Stimulated activated CD4-positive, alpha-beta T cell treated with anti-CD3 and anti-CD28 coated beads, Interleukin-15, amount 100 ng/mL, for 24 hours (primary cell): ENCODE measurements around the gene KRT8.
A peak's percentile ranks its signal among the peaks of the same experiment; 100 is the strongest.

Experiments
- DNase-seq: peaks from one replicate; pipeline ENCODE4 v3.0.0-alpha.2; 2020

Gene KRT8

DNA sequence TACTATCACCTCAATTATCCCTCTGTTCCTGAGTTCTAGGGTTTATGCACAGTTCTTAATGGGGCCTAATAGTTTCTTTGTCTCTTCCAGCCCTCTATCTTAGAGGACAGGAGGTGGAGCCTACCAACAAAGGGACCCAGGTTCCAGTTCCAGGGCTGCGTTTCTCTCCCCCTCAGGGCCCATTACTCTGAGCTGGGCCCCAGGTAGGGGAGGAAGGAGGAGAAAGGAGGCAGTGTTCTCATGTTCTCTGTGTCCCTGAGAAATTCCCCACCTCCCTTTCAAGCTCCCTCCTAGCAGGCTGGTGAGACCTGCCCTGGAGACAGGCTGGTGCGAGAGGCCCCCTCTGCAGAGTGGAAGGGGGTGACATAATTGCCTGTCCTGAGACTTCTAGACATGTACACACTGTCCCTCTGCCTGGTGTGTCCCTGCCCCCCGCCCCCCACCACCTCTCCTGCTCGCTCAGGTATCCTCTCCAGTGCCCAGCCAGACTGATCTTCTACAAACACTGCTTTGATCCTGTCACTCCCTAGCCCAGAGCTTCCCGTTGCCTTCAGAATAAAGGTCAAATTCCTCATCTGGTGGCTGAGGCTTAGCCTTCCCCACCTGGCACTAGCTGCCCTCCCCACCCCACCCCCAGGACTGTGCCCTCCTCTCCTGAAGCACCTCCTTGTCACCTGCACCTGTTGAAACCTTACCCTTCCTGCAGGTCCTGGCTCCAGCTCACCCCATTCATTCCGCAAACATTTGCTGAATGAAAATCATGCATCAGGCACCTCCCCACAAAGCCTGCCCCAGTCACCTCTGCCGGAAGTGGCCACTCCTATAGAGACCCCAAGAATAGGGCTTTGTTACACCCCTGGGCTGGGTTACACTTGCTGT lies 21.1 kb upstream of the KRT8 start:
- no peak for DNase-seq

GRCh38 chr12:52924764-52925716 lies 20.2 kb upstream of the KRT8 start:
- no peak for DNase-seq

DNA sequence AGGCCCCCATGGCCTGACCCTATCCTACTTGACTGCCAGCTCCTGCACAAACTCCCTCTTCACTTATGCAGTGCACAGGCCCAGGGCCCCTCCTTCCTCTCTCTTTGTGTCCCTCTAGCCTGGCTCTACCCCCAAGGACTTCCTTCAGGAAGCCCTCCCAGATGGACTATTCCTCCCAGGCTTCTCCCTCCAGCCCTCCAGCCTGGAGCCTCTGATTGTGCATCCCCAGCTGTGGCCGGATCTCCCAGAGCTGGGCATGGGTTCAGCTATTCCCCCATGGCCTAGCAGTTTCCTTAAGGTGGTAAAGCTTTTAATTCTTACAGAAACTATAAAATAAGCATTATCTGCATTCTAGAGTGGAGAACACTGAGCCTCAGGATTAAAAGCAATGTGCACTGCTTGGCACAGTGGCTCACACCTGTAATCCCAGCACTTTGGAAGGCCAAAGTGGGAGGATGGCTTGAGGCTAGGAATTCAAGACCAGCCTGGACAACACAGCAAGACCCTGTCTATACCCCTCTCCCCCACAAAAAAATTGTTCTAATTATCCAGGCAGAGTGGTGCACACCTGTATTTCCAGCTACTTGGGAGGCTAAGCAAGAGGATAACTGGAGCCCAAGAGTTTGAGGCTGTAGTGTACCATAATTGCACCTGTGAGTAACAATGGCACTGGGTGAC lies 16.8 kb upstream of the KRT8 start:
- DNase-seq = no peak

DNA sequence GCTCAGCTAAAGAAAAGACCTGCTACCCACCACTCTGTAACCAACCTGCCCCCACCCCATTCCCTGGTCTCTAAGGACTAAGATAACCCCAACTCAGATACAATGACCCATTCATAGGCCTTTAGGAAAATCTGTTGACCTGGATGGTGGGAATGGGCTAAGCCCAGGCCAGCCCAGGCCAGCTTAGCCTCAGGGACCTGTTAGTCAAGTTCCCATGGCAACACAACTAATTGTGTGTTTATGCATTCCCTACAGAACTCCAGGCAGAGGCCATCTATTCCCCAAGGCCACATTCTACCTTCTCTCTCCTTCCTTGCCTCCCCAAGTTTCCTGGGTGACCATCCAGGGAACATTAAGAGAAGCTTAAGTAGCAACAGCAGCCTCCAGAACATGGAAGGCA lies 16.1 kb upstream of the KRT8 start:
- DNase-seq = no peak

DNA sequence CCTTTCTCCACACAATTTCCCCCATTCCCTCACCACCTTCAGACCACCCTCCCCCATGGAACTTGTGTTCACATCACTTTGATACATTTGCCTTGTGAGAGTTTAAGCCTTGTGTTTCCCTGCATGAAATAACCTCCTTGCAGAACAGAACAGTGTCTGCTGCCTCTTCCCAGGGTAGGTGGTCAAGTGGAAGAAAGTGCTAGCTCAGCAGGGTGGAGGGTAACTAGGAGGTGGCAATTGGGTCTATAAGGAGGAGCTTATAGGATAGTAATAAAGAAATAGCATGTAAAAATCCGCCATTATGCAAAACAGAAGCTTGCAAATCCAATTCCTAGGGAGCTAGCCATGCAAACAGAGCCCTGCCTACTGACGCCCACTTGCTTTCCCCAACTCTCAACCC lies 13.9 kb upstream of the KRT8 start:
- DNase-seq = no peak

- DNase-seq = no peak
These were observed 13.5 kb upstream of the KRT8 start for GRCh38 chr12:52918351-52918750.

GRCh38 chr12:52917800-52918199 lies 12.9 kb upstream of the KRT8 start:
- DNase-seq = no peak

DNA sequence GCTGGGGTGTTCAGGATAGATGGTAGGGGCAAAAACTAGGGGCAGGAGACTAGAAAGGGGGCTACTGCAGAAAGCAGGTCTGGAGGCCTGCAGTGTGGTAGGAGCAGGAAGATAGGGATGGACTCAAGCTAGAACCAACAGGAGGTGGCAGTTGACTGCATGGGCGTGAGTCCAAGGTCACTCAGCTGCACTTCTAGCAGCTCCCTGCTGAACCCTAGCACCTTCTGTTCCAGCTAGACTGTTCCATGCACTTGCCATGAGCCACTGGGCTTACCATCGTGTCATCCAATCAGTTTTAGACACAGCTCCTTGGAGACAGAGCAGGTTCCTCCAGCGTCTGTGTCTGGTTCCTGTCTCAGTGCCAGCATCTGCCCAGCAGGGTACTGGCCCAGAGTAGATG lies 11.3 kb upstream of the KRT8 start:
- DNase-seq = no peak

GRCh38 chr12:52915637-52916036 lies 10.8 kb upstream of the KRT8 start:
- DNase-seq = no peak

GRCh38 chr12:52914576-52915121 lies 9.8 kb upstream of the KRT8 start:
- no peak for DNase-seq

GRCh38 chr12:52913431-52913821 lies 8.6 kb upstream of the KRT8 start:
- no peak for DNase-seq

- no peak for DNase-seq
These were observed 8.0 kb upstream of the KRT8 start for GRCh38 chr12:52912711-52913430.

GRCh38 chr12:52910248-52910883 lies 5.5 kb upstream of the KRT8 start:
- DNase-seq = no peak

DNA sequence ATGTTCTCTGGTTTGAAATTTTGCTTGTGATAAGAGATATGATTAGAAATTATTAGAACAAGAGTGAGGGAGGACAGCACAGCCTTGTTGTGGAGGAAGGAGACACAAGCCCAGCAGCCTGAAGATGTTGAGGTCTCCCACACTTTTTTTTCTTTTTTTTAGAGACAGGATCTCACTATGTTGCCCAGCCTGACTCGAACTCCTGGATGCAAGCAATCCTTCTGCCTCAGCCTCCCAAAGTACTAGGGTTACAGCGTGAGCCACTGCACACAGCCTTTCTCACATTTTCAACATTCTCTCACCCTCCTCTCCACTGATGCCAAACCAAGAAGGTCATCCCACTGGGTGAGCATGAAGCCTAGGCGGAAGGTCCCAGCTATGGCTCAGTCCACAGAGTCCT lies 4.9 kb upstream of the KRT8 start:
- DNase-seq = no peak

- no peak for DNase-seq
These were observed 4.5 kb upstream of the KRT8 start for GRCh38 chr12:52909331-52909730.

- no peak for DNase-seq
These were observed 2.4 kb upstream of the KRT8 start for GRCh38 chr12:52907092-52907810.

GRCh38 chr12:52906191-52906601 lies 1.3 kb upstream of the KRT8 start:
- DNase-seq = no peak

- DNase-seq = peak; percentile 37
These were observed 894 bp downstream of the KRT8 start for GRCh38 chr12:52903855-52904508.

DNA sequence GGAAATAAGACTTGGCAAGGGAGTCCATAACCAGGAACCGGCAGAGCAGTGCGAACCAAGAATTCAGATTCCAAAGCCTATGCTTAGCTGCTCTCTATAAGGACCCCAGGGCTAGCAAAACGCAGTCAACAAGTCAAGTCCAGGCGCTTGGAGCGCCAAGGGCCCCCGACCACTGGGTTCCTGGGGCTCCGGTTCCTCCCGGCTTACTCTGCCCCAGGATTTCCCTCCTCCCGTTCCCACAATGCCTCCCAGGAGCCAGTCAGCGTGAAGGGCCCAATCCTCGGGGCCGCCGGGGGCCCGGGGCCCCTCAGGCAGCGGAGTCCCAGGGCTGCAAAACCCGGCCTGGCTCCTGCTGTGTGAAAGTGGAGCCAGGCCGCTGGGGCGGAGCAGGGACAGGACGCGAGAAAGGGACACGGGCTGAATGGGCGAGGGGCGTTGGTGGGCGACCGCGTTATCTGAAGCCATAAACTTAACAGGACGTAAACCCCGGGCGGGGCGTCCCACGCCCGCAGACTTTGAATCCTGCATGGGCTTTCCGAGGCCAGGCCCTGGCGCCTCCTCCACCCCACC lies 1.5 kb downstream of the KRT8 start:
- peak; percentile 74 for DNase-seq
